ENCODE results near the gene ADSL. TPM values are rescaled to one million over a fixed set of nuclear protein-coding genes. Genes with fewer than 3 reads are reported as not detected.

The ADSL gene
- total RNA-seq, 1 donor: 155 TPM

DNA sequence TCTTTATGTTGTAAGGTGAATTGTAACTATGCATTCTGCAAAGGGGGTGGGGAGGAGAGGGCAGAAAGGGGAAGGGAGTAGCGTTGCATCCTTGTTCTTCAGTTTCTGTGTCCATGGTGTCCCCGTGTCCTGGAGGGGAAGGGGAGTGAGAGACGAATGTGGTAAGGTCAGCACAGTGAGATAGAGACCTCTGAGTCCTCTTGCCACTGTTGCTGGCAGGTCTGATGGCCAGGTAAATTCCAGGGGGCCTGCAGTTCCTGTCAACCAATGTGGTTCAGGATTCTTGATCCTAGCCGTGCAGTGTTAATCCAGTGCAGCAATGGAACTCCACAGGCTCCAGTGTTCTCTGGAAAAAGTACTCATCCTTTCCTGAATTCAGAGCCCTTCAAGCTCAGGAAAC, 14.6 kb upstream of the ADSL start:
- no peak for DNase-seq (ENCODE audit: insufficient read length, low spot score, missing footprints)
- Histone ChIP-seq H4K20me1 (ENCODE audit: insufficient read depth, low read length) (peaks cover 4% of the 10 kb centered on the region), H2AFZ (ENCODE audit: low read length) (no peak overlapping the region), H3K4me1 (ENCODE audit: insufficient read depth, low read length) (peaks cover 4% of the 10 kb centered on the region), H3K4me2 (ENCODE audit: insufficient read depth, low read length) (no peak overlapping the region), H3K79me2 (ENCODE audit: insufficient read depth, low read length) (no peaks in the 10 kb centered on the region), H3K9me3 (ENCODE audit: low read depth, low read length) (no peaks in the 10 kb centered on the region), H3K36me3 (ENCODE audit: insufficient read depth, low read length) (peaks cover 7% of the 10 kb centered on the region), H3K4me3 (ENCODE audit: insufficient read depth, low read length) (no peak overlapping the region), H3K27ac (ENCODE audit: low read depth, low read length) (no peak overlapping the region), H3K27me3 (ENCODE audit: insufficient read depth, low read length) (no peaks in the 10 kb centered on the region)
- TF ChIP-seq CTCF (IDR thresholded peaks at IDR 0.05; ENCODE audit: extremely low read depth, low read depth, low read length): no peak

GRCh38 chr22:40332319-40332781, 13.9 kb upstream of the ADSL start:
- Histone ChIP-seq H3K79me2 (ENCODE audit: insufficient read depth, low read length) (no peaks in the 10 kb centered on the region), H3K4me2 (ENCODE audit: insufficient read depth, low read length) (no peak overlapping the region), H3K4me3 (ENCODE audit: insufficient read depth, low read length) (no peak overlapping the region), H3K36me3 (ENCODE audit: insufficient read depth, low read length) (peaks cover 7% of the 10 kb centered on the region), H2AFZ (ENCODE audit: low read length) (no peak overlapping the region), H3K27ac (ENCODE audit: low read depth, low read length) (no peak overlapping the region), H3K9me3 (ENCODE audit: low read depth, low read length) (no peaks in the 10 kb centered on the region), H4K20me1 (ENCODE audit: insufficient read depth, low read length) (peaks cover 4% of the 10 kb centered on the region), H3K4me1 (ENCODE audit: insufficient read depth, low read length) (peaks cover 2% of the 10 kb centered on the region), H3K27me3 (ENCODE audit: insufficient read depth, low read length) (no peaks in the 10 kb centered on the region)
- DNase-seq (ENCODE audit: insufficient read length, low spot score, missing footprints): no peak
- TF ChIP-seq CTCF (IDR thresholded peaks at IDR 0.05; ENCODE audit: extremely low read depth, low read depth, low read length): no peak

DNA sequence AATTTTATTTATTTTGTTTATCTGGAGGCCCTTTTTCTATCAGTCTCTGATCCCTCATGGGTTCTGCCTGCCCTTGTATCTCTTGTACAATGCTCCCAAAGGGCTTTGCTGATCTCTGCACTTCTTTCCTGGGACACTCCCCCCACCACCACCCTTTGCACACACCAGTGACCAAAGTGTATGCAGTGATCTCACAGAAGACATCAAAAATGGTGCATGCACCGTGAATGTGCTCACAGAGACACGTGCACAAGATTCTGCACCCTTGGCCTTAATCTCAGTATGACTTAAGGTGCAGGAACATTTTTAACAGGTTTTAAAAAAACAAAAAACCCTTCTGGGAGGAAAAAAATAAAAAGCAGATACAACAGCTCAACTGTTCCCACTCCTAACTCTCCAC, 12.2 kb upstream of the ADSL start:
- TF ChIP-seq CTCF (IDR thresholded peaks at IDR 0.05; ENCODE audit: extremely low read depth, low read depth, low read length): no peak
- H3K27ac ChIP-seq (ENCODE audit: low read depth, low read length): no peak overlapping the region
- DNase-seq (ENCODE audit: insufficient read length, low spot score, missing footprints): no peak
- H3K36me3 ChIP-seq (ENCODE audit: insufficient read depth, low read length): peaks cover 7% of the 10 kb centered on the region
- H3K79me2 ChIP-seq (ENCODE audit: insufficient read depth, low read length): no peaks in the 10 kb centered on the region
- no peak overlapping the region for H3K4me3 ChIP-seq (ENCODE audit: insufficient read depth, low read length)
- H3K4me2 ChIP-seq (ENCODE audit: insufficient read depth, low read length): no peak overlapping the region
- peaks cover 4% of the 10 kb centered on the region for H4K20me1 ChIP-seq (ENCODE audit: insufficient read depth, low read length)
- no peaks in the 10 kb centered on the region for H3K4me1 ChIP-seq (ENCODE audit: insufficient read depth, low read length)
- H3K9me3 ChIP-seq (ENCODE audit: low read depth, low read length): no peaks in the 10 kb centered on the region
- no peaks in the 10 kb centered on the region for H3K27me3 ChIP-seq (ENCODE audit: insufficient read depth, low read length)
- H2AFZ ChIP-seq (ENCODE audit: low read length): no peak overlapping the region

GRCh38 chr22:40334899-40335298, 11.4 kb upstream of the ADSL start:
- no peaks in the 10 kb centered on the region for H3K27me3 ChIP-seq (ENCODE audit: insufficient read depth, low read length)
- H3K4me1 ChIP-seq (ENCODE audit: insufficient read depth, low read length): no peaks in the 10 kb centered on the region
- no peaks in the 10 kb centered on the region for H3K79me2 ChIP-seq (ENCODE audit: insufficient read depth, low read length)
- no peak overlapping the region for H3K4me2 ChIP-seq (ENCODE audit: insufficient read depth, low read length)
- H3K36me3 ChIP-seq (ENCODE audit: insufficient read depth, low read length): peaks cover 7% of the 10 kb centered on the region
- no peaks in the 10 kb centered on the region for H3K9me3 ChIP-seq (ENCODE audit: low read depth, low read length)
- peaks cover 4% of the 10 kb centered on the region for H4K20me1 ChIP-seq (ENCODE audit: insufficient read depth, low read length)
- no peak overlapping the region for H3K27ac ChIP-seq (ENCODE audit: low read depth, low read length)
- no peak overlapping the region for H3K4me3 ChIP-seq (ENCODE audit: insufficient read depth, low read length)
- no peak overlapping the region for H2AFZ ChIP-seq (ENCODE audit: low read length)
- no peak for TF ChIP-seq CTCF (IDR thresholded peaks at IDR 0.05; ENCODE audit: extremely low read depth, low read depth, low read length)
- DNase-seq (ENCODE audit: insufficient read length, low spot score, missing footprints): no peak

Data from osteoblast (primary cell).